ENCODE results near the gene RHCG.

DNA sequence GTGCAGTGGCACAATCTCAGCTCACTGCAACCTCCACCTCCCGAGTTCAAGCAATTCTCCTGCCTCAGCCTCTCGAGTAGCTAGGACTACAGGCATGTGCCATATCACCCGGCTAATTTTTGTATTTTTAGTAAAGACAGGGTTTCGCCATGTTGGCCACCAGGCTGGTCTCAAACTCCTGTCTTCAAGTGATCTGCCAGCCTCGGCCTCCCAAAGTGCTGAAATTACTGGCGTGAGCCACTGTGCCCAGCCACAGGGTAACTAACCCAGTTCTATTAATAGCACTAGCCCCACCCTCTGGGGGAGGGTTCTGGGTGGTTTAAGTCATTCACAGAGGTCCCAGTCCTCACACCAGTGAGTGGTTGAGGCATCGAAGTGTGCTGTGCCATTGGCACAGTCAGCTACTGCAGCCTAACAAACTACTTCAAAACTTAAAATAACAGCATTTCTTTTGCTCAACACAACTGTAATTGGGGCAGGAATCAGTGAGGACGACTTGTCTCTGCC lies 44.0 kb downstream of the RHCG start:
- TF ChIP-seq, protein P1, sequence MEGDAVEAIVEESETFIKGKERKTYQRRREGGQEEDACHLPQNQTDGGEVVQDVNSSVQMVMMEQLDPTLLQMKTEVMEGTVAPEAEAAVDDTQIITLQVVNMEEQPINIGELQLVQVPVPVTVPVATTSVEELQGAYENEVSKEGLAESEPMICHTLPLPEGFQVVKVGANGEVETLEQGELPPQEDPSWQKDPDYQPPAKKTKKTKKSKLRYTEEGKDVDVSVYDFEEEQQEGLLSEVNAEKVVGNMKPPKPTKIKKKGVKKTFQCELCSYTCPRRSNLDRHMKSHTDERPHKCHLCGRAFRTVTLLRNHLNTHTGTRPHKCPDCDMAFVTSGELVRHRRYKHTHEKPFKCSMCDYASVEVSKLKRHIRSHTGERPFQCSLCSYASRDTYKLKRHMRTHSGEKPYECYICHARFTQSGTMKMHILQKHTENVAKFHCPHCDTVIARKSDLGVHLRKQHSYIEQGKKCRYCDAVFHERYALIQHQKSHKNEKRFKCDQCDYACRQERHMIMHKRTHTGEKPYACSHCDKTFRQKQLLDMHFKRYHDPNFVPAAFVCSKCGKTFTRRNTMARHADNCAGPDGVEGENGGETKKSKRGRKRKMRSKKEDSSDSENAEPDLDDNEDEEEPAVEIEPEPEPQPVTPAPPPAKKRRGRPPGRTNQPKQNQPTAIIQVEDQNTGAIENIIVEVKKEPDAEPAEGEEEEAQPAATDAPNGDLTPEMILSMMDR (IDR thresholded peaks at IDR 0.05) = no peak
- no peak for TF ChIP-seq EP300 (IDR thresholded peaks at IDR 0.05)
- no peak for TF ChIP-seq POLR2AphosphoS5 (IDR thresholded peaks at IDR 0.05)
- TF ChIP-seq POLR2A (IDR thresholded peaks at IDR 0.05) = no peak
